Fibroblast of skin of scalp (primary cell): ENCODE data around the gene ATAT1.
A peak's percentile ranks its signal among the peaks of the same experiment; 100 is the strongest.
"Not testable (repeated sequence)": the region's sequence is repeated elsewhere in the genome, so short reads cannot be mapped to it uniquely, and the experiment has no call there.

Experiments used
- DNase-seq: peaks from one replicate; pipeline ENCODE4 v3.0.0-alpha.2; 2013

The ATAT1 gene

GRCh38 chr6:30651143-30651542 is 24.5 kb downstream of the ATAT1 start:
- no peak for DNase-seq

GRCh38 chr6:30654798-30655742 is 28.4 kb downstream of the ATAT1 start:
- no peak for DNase-seq

- DNase-seq: no peak
Measured at GRCh38 chr6:30655743-30656094, 29.0 kb downstream of the ATAT1 start.

- no peak for DNase-seq
Measured at GRCh38 chr6:30656513-30656912, 29.8 kb downstream of the ATAT1 start.

- no peak for DNase-seq
Measured at GRCh38 chr6:30657454-30657853, 30.8 kb downstream of the ATAT1 start.

- DNase-seq: not testable (repeated sequence)
Measured at GRCh38 chr6:30657922-30658321, 31.2 kb downstream of the ATAT1 start.

- DNase-seq: no peak
Measured at GRCh38 chr6:30664994-30665767, 38.5 kb downstream of the ATAT1 start.

GRCh38 chr6:30666300-30666699 is 39.6 kb downstream of the ATAT1 start:
- not testable (repeated sequence) for DNase-seq

- no peak for DNase-seq
Measured at GRCh38 chr6:30670760-30671527, 44.3 kb downstream of the ATAT1 start.

GRCh38 chr6:30672445-30673253 is 46.0 kb downstream of the ATAT1 start, which contains the start of gene DHX16:
Gene DHX16 (minus strand): TSS chr6:30673006. CDS start chr6:30672841, 165 bp downstream.
- peak; percentile 99 for DNase-seq

GRCh38 chr6:30676660-30677285 is 50.1 kb downstream of the ATAT1 start:
- no peak for DNase-seq

- peak; percentile 78 for DNase-seq
Measured at GRCh38 chr6:30678964-30679726, 52.5 kb downstream of the ATAT1 start.

GRCh38 chr6:30679765-30680535 is 53.3 kb downstream of the ATAT1 start:
- DNase-seq: no peak

- DNase-seq: no peak
Measured at GRCh38 chr6:30681766-30682142, 55.1 kb downstream of the ATAT1 start.

GRCh38 chr6:30682143-30683117 is 55.8 kb downstream of the ATAT1 start:
- peak; percentile 97 for DNase-seq

- DNase-seq: no peak
Measured at GRCh38 chr6:30683183-30683979, 56.7 kb downstream of the ATAT1 start.

- DNase-seq: no peak
Measured at GRCh38 chr6:30683980-30684338, 57.3 kb downstream of the ATAT1 start.
